NCI-H2196 treated with DMSO at 0.1 percent for 48 hours (cell line): Measurements from ENCODE around the gene LYPD5.
"Not testable (repeated sequence)": the region's sequence is repeated elsewhere in the genome, so short reads cannot be mapped to it uniquely, and the experiment has no call there.

ENCODE experiments used
- DNase-seq: peaks from one replicate; lab custom pipeline; 2025; ENCODE audit not compliant: unreplicated experiment; lab: John Stamatoyannopoulos, UW

The LYPD5 gene

GRCh38 chr19:43806848-43807247 lies 4.6 kb upstream of the LYPD5 start:
- no peak for DNase-seq

- not testable (repeated sequence) for DNase-seq
These were observed 4.2 kb upstream of the LYPD5 start for GRCh38 chr19:43806401-43806800.

GRCh38 chr19:43804432-43804831 lies 2.2 kb upstream of the LYPD5 start:
- DNase-seq = no peak

DNA sequence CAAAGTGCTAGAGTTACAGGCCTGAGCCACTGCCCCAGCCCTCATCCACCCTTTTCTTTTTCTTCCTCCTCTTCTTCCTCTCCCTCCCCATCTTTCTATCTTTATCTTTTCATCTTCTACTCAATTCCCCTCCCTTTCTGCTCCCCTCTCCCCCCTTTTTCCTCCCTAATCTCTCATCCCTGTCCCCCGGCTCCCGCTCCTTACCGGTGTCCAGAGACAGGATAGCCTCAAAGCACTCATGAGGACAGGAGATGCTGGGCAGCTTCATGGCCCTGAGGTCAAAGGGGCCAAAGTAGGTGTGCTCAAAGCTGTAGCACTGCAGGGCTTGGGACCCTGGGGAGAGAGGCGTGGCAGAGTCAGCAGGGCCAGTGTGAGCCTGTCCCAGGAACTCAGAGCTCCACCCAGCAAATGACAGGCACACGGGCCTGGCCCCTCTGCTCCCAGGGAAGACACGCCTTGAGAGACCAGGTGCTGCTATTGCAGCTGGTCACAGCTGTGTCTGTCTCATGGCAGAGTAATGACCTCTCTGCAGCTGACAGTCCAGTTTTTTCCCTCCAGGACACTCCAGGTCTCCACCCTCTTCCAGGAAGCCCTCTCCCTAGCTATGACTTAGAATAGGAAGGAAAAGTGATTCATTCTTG lies 2.6 kb downstream of the LYPD5 start:
- no peak for DNase-seq

- DNase-seq = peak; percentile 86
These were observed 3.5 kb downstream of the LYPD5 start for GRCh38 chr19:43798546-43799409.

DNA sequence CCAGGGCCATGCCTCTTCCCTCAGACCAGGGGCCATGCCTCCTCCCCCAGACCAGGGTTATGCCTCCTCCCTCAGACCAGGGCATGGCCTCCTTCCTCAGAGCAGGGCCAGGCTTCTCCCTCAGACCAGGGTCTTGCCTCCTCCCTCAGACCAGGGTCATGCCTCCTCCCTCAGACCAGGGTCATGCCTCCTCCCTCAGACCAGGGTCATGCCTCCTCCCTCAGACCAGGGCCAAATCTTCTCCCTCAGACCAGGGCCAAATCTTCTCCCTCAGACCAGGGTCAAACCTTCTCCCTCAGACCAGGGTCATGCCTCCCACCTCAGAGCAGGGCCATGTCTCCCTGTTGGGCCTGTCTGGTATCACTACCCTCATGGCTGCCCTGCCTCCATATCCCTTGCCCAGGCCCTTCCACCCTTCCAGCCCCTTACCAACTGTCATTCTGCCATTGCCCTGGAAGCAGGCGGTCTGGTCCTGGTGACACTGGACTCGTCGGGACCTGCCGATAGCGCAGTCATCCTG lies 4.2 kb downstream of the LYPD5 start:
- DNase-seq = no peak

- no peak for DNase-seq
These were observed 4.7 kb downstream of the LYPD5 start for GRCh38 chr19:43797556-43797955.

DNA sequence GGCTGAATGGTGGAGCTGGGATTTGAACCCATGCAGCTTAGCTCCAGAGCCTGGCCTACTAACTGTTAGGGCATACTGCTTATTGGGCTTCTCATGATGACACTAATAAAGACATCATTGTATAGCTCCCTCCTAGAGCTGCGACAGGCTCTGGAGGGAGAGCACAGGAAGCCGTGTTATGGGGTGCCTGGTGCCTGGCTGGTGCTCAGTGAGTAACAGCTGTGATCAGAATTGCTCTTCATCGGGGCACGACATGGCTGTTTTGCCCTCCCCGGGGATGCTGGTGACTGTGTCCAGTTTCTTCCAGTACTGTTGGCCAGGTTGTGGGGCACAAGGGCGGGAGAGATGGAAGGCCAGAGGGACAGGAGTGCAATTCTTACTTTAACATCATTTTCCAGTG lies 5.1 kb downstream of the LYPD5 start:
- no peak for DNase-seq

DNA sequence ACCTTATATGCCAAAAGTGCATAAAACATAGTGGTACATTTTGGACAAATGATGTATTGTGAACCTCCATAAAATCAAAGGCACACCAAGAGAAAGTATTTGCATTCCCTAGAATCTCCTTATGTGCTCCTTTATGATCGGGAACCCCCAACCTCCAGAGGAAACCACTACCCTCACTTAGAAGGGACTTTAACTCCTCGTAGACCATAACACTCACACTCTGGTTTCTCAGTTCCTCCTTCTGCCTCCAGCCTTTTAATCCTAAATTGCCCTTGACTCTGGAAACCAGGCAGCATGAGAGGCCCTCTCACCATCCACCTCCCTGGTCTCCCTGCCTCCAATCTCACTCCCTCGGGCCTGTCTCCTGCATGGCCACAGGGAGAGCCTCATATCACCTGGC lies 11.7 kb downstream of the LYPD5 start:
- no peak for DNase-seq

DNA sequence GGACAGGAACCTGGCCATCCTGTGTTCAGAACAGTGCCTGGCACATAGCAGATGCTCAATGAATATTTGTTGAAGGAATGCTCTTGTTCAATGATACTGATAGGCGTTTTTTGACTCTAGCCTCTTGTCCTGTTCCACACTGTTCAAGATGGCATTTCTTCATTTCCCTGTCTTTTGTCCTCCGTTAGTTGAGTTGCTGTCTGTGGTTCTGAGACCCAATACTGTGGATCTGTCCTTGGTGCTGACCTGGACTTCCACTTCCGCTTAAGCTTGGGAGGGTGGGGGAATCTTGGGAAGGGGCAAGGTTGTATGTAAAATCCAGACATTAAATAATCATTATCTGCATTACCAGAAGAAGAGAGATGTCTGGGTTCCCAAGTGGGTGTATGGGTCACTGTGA lies 13.2 kb downstream of the LYPD5 start:
- no peak for DNase-seq

- no peak for DNase-seq
These were observed 15.6 kb downstream of the LYPD5 start for GRCh38 chr19:43786665-43787064.

- peak; percentile 72 for DNase-seq
These were observed 17.1 kb downstream of the LYPD5 start for GRCh38 chr19:43784981-43785808.

GRCh38 chr19:43784241-43784980 lies 17.8 kb downstream of the LYPD5 start:
- DNase-seq = peak; percentile 27

DNA sequence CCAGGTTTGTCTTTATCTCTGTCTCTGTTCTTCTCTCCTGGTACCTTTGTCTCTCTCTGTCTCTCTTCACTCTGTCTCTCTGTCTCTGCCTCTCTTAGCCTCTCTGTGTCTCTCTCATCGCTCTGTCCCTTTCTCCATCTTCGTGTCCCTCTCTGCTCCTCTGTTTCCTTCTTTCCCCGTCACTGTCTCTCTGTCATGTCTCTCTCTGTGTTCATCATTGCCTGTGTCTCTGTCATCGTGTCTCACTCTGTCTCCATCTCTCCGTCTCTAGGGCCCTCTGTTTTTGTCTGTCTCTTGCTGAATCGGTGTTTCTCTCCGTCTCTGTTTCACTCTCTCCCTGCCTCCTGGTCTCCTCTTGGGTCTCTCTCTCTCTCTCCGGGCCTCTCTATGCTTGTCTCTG lies 18.6 kb downstream of the LYPD5 start:
- no peak for DNase-seq

GRCh38 chr19:43782689-43783231 lies 19.5 kb downstream of the LYPD5 start:
- DNase-seq = no peak

- DNase-seq = no peak
These were observed 20.0 kb downstream of the LYPD5 start for GRCh38 chr19:43782311-43782660.

GRCh38 chr19:43781630-43782310 lies 20.5 kb downstream of the LYPD5 start:
- DNase-seq = no peak

DNA sequence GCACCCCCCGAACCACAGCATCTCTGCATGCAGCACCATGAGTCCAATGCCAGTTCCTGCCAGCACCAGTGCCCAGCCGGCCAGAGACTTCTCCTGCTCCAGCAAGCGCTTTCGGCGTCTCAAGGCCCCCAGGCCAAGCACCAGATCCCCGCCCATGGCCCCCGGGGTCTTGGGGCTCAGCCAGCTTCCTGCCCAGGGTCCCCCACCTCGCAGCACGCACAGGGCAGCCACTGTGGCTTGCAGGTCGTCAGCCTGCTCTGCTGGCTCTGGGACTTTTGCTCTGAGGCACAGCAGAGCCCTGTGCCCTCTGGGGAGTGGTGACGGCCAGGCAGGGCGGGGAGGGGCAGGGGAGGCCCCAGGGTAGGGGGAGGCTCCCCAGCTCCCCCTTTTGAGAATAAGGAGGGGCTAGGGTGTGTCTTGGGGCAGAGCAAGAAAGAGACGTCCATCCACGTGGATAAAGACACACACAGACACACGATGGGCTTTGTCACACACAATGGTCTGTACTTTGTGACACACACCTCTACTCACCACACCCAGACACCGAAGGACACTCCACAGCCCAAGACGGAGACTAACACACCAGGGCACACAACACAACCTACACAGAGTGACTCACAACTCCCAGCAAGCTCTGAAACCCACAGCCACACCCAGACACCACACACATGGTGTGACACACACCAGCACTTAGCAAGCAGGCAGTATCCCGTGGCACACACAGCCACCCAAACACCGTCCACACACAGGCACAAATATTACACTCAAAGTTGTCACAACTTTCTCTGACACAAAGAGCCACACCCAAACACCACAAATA lies 21.3 kb downstream of the LYPD5 start, which contains the start of gene KCNN4:
Gene KCNN4, minus strand, starts transcription at position 268 of the 820 bp plus-strand sequence. Its CDS starts 112 bp downstream, at position 156.
- no peak for DNase-seq

GRCh38 chr19:43779820-43780219 lies 22.4 kb downstream of the LYPD5 start:
- no peak for DNase-seq
